Measurements from ENCODE around the gene AUTS2.

AUTS2 gene

DNA sequence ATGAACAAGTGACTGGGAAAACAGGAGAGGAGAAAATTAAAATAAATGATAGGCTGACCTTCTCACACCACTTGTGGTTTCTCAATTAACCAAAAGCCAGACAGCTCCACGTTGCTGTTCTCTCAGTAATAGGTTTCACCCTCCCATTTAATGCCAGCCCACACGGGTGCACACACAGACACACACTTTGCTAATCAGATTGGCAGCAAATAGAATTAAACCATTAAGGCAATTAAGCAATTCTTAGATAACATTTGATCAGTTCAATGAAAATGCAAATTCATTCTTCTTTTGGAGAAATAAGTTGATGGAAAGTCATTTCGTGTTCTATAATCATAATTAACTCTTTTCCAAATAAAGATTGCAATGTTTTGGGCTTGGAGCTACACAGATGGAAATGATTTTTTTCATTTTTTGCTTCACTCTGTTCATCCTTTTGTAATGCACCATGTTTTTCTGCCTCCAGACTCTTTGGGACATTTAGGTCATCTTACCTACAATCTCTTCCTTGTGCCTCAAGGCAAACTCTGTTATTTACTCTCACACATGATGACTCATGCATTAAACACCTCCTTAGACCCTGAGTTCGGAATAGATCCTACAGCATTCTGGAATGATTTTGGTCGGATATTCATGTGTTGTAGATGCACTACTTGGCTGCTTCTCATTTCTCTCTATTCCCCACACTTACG, 700.7 kb downstream of the AUTS2 start:
- FAIRE-seq: no peak

DNA sequence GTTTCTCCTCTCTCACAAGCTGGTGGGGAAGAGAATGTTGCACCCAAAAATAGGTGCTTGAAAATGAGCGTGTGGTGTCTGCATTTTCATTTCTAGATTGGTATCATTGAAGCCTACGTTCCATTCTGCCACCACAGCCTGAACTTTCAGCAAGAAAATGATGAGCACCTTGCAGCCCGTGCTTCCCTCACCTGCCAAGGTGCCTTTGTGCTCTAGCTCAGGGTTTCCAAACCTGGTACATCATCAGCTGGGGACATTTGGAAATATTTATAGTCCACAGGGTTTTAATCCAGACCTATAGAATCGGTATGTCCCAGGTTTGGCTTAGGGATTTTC, 701.2 kb downstream of the AUTS2 start:
- FAIRE-seq: no peak

- no peak for FAIRE-seq
These were observed 703.5 kb downstream of the AUTS2 start for GRCh38 chr7:70301673-70302185.

DNA sequence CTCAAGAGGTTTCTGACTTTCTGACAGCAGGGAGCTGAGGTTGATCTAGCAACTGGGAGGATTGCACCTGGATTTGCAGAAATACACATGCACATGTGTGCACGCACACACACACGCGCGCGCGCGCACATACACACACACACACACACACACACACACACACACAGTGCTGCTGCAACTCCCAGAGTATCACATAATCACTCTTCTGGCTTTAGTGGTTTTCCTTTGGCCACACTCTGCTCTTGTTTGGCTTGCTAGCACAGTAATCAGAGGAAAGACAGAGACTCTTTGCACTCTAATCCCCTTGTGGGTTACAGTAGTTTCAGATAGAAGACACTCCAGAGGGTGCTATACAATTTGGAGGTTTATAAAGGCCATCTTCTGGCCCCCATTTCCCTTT, 705.0 kb downstream of the AUTS2 start:
- FAIRE-seq: no peak

DNA sequence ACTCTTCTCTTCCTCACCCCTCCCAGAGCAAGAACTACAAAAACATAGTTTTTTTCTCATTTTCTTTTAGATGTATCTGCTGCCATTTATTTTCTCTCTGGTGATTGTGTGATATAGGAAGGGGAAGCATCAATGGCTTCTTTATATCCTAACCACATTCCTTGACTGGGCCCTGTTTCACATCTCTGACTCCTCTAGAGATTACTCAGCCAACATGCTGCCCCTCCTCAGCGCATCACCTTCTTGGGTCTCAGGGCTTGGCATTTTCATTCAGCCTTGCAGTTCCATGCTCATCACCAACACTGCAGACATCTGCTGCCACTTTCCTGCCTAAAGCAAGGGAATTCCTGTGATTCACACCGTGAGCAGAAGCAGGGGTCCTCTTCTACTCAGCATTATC, 705.5 kb downstream of the AUTS2 start:
- FAIRE-seq: no peak

- no peak for FAIRE-seq
These were observed 707.9 kb downstream of the AUTS2 start for GRCh38 chr7:70306173-70306572.

DNA sequence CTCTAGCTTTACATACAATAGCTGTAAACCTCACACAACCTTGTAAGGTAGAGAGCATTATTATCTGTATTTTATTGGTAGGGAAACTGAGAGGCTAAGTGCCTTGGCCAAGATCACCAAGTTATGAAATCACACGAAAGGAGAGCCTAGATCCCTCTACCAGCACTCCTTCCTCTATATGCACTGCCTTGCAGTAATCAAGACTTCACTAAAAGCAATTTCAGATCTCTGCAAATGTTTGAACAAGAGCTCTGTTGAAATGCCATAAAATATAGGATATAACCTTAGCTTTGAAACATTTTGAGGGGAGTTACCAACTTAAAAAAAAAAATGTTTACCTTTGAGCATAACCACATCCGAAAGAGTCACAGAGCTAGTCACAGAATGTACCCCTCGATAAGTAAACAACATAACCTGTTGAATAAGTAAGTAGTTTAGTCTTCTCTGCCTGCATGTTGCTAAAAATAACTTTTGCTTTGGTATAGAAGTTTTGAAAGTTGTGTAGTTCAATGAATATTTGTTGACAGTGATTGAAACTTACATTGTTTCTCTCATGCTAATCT, 709.4 kb downstream of the AUTS2 start:
- no peak for FAIRE-seq

- FAIRE-seq: no peak
These were observed 714.1 kb downstream of the AUTS2 start for GRCh38 chr7:70312336-70312735.

DNA sequence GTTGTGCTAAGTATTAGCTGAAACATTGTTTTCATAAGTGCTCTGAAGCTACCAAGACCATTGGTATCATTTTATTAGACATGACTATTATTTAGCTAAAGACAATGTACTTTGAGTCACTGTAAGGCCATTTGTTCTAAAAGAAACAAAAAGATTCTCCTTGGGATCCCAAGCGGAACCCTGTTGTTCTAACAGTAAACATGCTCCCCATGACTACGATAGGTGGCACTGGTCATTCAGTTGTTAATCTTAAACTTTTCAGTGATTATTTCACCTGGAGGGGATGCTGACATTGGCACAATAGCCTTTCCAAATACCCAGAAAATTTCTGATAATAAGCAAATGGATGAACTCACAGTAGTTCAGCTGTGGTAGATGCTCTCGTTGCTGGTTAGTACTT, 715.0 kb downstream of the AUTS2 start:
- no peak for FAIRE-seq

DNA sequence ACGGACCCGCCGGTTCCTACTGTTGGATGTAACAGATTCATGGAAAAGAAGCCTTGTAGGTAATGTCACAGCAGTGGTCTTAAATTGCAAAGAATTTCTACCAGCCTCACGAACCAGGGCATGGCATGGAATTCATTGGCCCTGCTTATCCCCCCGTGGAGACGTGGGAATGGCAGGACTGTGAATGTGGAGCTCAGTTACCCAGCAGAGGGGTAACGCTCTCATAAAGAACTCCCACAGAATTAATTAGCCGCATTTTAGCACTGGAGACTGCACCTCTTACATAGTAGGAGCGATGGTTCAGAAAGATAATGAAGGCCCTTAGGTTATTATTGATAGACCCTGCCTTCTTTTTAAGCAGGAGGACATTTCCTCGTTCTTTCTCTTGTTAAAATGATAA, 715.4 kb downstream of the AUTS2 start:
- no peak for FAIRE-seq

GRCh38 chr7:70314221-70314620, 715.9 kb downstream of the AUTS2 start:
- no peak for FAIRE-seq

- no peak for FAIRE-seq
These were observed 718.5 kb downstream of the AUTS2 start for GRCh38 chr7:70316745-70317144.

DNA sequence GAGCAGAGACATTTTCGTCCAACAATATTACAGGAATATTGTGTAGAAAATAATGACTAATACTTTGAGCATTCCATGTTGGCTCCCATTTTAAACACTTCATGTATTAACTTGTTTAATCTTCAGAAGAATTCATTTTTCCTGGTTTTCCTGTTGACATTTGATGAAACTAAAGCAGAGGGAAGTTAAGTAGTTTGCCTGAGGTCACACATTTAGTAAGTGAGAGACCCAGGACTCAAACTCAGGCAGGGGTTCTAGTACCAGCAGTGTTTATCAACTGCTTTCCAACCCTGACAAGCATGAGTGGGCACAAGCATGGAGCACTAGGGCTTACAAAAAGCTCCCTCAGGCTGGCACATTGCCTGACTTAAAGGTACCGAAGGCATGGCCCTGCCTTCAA, 719.1 kb downstream of the AUTS2 start:
- FAIRE-seq: no peak

- FAIRE-seq: no peak
These were observed 720.2 kb downstream of the AUTS2 start for GRCh38 chr7:70318511-70318910.

- no peak for FAIRE-seq
These were observed 720.8 kb downstream of the AUTS2 start for GRCh38 chr7:70319057-70319456.

GRCh38 chr7:70321016-70321590, 722.8 kb downstream of the AUTS2 start:
- no peak for FAIRE-seq

- no peak for FAIRE-seq
These were observed 724.6 kb downstream of the AUTS2 start for GRCh38 chr7:70322856-70323255.

DNA sequence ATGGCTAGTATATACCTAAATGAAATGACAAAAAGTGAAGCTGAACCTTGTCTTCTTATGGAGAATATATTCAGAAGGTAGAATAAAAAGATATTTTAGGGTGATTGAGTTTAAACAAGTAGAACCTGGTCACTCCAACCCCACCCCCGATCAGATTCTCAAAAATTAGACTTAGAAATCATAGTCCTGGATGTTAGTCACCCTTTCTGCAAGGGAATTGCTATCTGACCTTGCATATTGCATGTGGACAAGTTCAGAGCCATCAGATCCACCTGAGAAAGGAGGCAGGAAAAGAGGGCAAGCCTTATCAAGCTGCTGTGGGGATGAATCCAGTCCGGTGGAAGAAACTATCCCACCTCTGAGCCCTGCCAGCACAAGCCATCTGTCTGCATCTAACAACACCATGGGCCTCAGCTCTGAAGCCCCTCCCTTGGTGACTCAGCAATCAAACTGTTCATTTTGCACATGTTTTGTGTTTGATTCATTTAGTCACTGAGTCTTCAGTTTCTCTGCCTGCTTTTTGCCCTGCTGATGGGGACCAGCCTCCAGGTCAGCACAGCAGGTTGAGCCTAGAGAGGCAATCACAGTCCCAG, 727.3 kb downstream of the AUTS2 start:
- FAIRE-seq: no peak

- FAIRE-seq: no peak
These were observed 736.0 kb downstream of the AUTS2 start for GRCh38 chr7:70334295-70334694.

GRCh38 chr7:70334871-70335270, 736.6 kb downstream of the AUTS2 start:
- FAIRE-seq: no peak

- FAIRE-seq: no peak
These were observed 738.3 kb downstream of the AUTS2 start for GRCh38 chr7:70336536-70336935.

DNA sequence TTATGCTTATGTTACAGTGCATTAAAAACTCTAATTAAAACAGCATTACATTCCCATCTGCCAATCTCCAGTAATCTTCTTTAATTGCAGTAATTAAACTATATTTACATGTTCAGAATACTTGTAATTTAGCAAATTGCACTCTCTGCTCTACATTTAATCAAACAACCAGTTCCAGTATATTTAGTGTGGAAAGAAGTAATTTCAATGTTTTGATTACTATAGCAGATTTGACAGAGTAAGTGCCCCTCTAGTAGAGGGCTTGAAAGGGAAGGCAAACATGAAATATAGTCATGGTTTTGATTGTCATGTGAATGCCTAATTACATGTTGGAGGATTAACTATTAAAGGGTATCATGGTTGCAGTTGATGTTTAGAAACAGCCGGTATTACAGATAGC, 739.7 kb downstream of the AUTS2 start:
- FAIRE-seq: no peak

- FAIRE-seq: no peak
These were observed 742.0 kb downstream of the AUTS2 start for GRCh38 chr7:70340236-70340635.

- no peak for FAIRE-seq
These were observed 743.2 kb downstream of the AUTS2 start for GRCh38 chr7:70341446-70341845.

Data from A204.1 (cell line).